Measurements from ENCODE around the gene ZNF655.

DNA sequence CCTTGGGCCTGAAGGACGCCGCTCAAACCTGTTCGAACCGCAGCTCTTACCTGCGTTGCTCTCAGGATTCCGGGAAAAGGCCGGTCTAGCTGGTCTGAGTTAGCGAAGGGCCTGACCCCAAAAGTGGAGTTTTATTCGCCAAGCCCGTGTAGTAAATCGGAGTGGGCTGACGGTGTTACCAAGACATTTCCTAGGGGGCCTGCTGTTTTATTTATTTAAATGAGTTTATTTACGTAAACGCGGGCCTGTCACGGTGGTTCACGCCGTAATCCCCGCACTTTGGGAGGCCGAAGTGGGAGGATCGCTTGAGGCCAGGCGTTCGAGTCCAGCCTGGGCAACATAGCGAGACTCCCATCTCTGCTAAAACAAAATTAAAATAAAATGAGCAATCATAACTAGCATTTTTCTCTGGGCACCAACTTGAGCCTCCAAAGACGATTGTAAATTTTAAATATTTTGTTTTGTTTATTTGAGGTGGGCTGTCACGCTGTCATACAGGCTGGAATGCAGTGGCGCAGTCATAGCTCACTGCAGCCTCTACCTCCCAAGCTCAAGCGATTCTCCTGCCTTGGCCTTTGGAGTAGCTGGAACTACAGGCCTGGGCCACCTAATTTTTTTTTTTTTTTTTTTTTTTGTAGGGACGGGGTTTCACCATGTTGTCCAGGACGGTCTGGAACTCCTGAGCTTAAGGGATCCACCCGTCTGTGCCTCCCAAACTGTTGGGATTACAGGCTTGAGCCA is 903 bp downstream of the ZNF655 start:
- no peak for TF ChIP-seq MXD4 (CRISPR knock-in tag; IDR thresholded peaks at IDR 0.05; ENCODE audit: borderline replicate concordance)
- TF ChIP-seq, protein P1, sequence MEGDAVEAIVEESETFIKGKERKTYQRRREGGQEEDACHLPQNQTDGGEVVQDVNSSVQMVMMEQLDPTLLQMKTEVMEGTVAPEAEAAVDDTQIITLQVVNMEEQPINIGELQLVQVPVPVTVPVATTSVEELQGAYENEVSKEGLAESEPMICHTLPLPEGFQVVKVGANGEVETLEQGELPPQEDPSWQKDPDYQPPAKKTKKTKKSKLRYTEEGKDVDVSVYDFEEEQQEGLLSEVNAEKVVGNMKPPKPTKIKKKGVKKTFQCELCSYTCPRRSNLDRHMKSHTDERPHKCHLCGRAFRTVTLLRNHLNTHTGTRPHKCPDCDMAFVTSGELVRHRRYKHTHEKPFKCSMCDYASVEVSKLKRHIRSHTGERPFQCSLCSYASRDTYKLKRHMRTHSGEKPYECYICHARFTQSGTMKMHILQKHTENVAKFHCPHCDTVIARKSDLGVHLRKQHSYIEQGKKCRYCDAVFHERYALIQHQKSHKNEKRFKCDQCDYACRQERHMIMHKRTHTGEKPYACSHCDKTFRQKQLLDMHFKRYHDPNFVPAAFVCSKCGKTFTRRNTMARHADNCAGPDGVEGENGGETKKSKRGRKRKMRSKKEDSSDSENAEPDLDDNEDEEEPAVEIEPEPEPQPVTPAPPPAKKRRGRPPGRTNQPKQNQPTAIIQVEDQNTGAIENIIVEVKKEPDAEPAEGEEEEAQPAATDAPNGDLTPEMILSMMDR (IDR thresholded peaks at IDR 0.05): no peak
- TF ChIP-seq, protein P2, sequence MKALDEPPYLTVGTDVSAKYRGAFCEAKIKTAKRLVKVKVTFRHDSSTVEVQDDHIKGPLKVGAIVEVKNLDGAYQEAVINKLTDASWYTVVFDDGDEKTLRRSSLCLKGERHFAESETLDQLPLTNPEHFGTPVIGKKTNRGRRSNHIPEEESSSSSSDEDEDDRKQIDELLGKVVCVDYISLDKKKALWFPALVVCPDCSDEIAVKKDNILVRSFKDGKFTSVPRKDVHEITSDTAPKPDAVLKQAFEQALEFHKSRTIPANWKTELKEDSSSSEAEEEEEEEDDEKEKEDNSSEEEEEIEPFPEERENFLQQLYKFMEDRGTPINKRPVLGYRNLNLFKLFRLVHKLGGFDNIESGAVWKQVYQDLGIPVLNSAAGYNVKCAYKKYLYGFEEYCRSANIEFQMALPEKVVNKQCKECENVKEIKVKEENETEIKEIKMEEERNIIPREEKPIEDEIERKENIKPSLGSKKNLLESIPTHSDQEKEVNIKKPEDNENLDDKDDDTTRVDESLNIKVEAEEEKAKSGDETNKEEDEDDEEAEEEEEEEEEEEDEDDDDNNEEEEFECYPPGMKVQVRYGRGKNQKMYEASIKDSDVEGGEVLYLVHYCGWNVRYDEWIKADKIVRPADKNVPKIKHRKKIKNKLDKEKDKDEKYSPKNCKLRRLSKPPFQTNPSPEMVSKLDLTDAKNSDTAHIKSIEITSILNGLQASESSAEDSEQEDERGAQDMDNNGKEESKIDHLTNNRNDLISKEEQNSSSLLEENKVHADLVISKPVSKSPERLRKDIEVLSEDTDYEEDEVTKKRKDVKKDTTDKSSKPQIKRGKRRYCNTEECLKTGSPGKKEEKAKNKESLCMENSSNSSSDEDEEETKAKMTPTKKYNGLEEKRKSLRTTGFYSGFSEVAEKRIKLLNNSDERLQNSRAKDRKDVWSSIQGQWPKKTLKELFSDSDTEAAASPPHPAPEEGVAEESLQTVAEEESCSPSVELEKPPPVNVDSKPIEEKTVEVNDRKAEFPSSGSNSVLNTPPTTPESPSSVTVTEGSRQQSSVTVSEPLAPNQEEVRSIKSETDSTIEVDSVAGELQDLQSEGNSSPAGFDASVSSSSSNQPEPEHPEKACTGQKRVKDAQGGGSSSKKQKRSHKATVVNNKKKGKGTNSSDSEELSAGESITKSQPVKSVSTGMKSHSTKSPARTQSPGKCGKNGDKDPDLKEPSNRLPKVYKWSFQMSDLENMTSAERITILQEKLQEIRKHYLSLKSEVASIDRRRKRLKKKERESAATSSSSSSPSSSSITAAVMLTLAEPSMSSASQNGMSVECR (CRISPR knock-in tag; IDR thresholded peaks at IDR 0.05; ENCODE audit: borderline replicate concordance): no peak
- TF ChIP-seq NR1H2 (CRISPR knock-in tag; IDR thresholded peaks at IDR 0.05): no peak
- TF ChIP-seq CREB1 (CRISPR knock-in tag; IDR thresholded peaks at IDR 0.05): no peak
- TF ChIP-seq ZNF121 (CRISPR knock-in tag; IDR thresholded peaks at IDR 0.05): peak; percentile 96
- no peak for TF ChIP-seq ESRRA (CRISPR knock-in tag; IDR thresholded peaks at IDR 0.05; ENCODE audit: borderline replicate concordance)
- TF ChIP-seq, protein P3, sequence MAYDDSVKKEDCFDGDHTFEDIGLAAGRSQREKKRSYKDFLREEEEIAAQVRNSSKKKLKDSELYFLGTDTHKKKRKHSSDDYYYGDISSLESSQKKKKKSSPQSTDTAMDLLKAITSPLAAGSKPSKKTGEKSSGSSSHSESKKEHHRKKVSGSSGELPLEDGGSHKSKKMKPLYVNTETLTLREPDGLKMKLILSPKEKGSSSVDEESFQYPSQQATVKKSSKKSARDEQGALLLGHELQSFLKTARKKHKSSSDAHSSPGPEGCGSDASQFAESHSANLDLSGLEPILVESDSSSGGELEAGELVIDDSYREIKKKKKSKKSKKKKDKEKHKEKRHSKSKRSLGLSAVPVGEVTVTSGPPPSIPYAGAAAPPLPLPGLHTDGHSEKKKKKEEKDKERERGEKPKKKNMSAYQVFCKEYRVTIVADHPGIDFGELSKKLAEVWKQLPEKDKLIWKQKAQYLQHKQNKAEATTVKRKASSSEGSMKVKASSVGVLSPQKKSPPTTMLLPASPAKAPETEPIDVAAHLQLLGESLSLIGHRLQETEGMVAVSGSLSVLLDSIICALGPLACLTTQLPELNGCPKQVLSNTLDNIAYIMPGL (CRISPR knock-in tag; IDR thresholded peaks at IDR 0.05): no peak
- TF ChIP-seq, protein P4, sequence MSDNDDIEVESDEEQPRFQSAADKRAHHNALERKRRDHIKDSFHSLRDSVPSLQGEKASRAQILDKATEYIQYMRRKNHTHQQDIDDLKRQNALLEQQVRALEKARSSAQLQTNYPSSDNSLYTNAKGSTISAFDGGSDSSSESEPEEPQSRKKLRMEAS (CRISPR knock-in tag; IDR thresholded peaks at IDR 0.05): no peak
- TF ChIP-seq ATF1 (CRISPR knock-in tag; IDR thresholded peaks at IDR 0.05): no peak
- no peak for TF ChIP-seq ZNF423 (CRISPR knock-in tag; IDR thresholded peaks at IDR 0.05)

Data from WTC11 (cell line).